ENCODE measurements around the gene TIMM50. TPM values are rescaled to one million over a fixed set of nuclear protein-coding genes. Genes with fewer than 3 reads are reported as not detected.
A peak's percentile ranks its signal among the peaks of the same experiment; 100 is the strongest.

The TIMM50 gene
- polyA plus RNA-seq, 1 donor: 62.7 TPM

DNA sequence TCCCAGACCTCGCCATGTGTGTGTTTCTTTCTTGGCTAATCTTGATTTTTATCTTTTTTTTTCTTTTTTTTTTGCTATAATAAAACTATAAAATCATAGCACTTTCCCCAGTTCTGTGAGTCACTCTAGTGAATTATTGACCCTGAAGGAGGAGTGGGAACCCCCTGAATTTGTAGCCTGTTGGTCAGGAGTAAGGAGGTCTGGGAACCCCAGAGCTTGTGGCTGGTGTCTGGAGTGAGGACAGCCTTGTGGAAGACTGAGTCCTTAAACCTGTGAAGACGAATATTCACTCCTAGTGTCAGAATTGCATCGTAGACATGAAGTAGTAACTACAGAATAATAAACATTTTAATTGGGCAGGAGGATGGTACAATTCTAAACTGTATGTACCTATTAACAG, 44.6 kb downstream of the TIMM50 start:
- no peak for DNase-seq
- no CpG with 5 or more reads among the region's 3 CpGs for WGBS (ENCODE audit: insufficient coverage, low lambda C conversion rate)
- no peaks in the 10 kb centered on the region for H3K27me3 ChIP-seq (ENCODE audit: control insufficient read depth, insufficient read depth, low read length)
- no peaks in the 10 kb centered on the region for H3K9me3 ChIP-seq (ENCODE audit: control insufficient read depth, low read depth, low read length)
- no peak overlapping the region for H3K4me3 ChIP-seq (ENCODE audit: low read length)
- peaks cover 3% of the 10 kb centered on the region for H3K4me1 ChIP-seq (ENCODE audit: control insufficient read depth, insufficient read depth, low read length)
- no peaks in the 10 kb centered on the region for H3K36me3 ChIP-seq (ENCODE audit: control insufficient read depth, insufficient read depth, low read length)
- H3K27ac ChIP-seq (ENCODE audit: low read length): no peak overlapping the region

DNA sequence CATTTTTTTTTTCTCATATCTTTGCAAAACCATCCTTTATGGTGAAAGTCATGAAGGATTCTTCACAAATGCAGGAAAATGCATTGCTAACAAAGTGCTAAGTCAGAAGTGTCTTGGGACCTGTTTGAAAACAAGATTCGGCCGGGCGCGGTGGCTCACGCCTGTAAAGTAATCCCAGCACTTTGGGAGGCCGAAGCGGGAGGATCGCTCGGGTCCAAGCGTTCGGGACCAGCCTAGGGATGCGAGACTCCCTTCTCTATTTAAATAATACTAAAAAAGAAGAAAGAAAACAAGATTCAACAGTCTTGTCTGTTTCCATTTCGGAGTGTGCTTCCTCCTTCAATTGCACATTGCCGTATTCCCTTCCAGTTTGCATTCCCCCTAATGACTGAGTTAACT, 51.2 kb downstream of the TIMM50 start:
- no peaks in the 10 kb centered on the region for H3K27me3 ChIP-seq (ENCODE audit: control insufficient read depth, insufficient read depth, low read length)
- H3K27ac ChIP-seq (ENCODE audit: low read length): peak overlapping the region; percentile 62
- peak overlapping the region; percentile 65 for H3K4me3 ChIP-seq (ENCODE audit: low read length)
- H3K9me3 ChIP-seq (ENCODE audit: control insufficient read depth, low read depth, low read length): no peaks in the 10 kb centered on the region
- DNase-seq: no peak
- peaks cover 6% of the 10 kb centered on the region for H3K4me1 ChIP-seq (ENCODE audit: control insufficient read depth, insufficient read depth, low read length)
- WGBS (ENCODE audit: insufficient coverage, low lambda C conversion rate): no CpG with 5 or more reads among the region's 14 CpGs
- no peaks in the 10 kb centered on the region for H3K36me3 ChIP-seq (ENCODE audit: control insufficient read depth, insufficient read depth, low read length)

DNA sequence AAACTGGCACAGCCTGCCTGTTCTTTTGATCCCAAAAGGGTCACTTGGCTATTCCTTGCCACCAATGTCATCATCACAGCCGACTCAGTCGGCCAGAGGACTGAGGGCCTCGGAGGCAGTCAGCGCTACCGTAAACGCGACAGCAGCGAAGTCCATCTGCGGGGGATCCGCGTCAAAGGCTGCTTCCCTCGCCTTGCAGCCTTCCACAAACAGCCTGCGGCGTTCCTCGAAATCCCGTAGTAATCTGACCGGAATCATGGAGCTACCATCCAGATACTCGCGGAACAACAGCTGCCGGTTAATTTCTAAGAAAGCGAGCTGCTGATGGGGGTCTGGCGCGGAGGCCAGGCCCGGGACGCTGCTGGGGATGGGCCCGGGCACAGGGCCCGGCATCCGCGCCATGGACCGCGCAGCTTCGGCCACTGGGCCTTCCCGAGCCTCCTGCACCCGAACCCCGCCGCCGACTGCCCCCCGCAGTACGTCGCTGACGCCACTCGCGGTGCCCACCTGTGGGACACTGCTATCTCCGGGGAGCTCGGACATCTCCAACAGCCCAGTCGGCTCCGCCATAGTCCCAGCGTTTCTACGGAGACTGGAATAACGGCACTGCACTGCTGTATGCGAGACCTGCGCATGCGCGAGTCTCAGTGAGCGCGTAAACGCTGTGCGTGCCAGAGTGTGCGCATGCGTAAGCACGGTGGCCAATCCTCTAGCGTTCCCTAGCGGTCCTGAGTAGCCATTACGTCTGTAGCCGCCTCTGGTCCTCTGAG, 51.8 kb downstream of the TIMM50 start, which contains the start of gene EID2B:
TSS of gene EID2B (minus strand) at position 620 of the 770 bp plus-strand sequence. CDS start at position 570, 50 bp downstream.
- no peaks in the 10 kb centered on the region for H3K9me3 ChIP-seq (ENCODE audit: control insufficient read depth, low read depth, low read length)
- no CpG with 5 or more reads among the region's 65 CpGs for WGBS (ENCODE audit: insufficient coverage, low lambda C conversion rate)
- H3K4me1 ChIP-seq (ENCODE audit: control insufficient read depth, insufficient read depth, low read length): peaks cover 6% of the 10 kb centered on the region
- H3K27ac ChIP-seq (ENCODE audit: low read length): peak within 1 kb of the TSS; percentile 62
- peak; percentile 92 to 97 for DNase-seq
- no peaks in the 10 kb centered on the region for H3K27me3 ChIP-seq (ENCODE audit: control insufficient read depth, insufficient read depth, low read length)
- H3K36me3 ChIP-seq (ENCODE audit: control insufficient read depth, insufficient read depth, low read length): no peaks in the 10 kb centered on the region
- peak within 1 kb of the TSS; percentile 65 for H3K4me3 ChIP-seq (ENCODE audit: low read length)

DNA sequence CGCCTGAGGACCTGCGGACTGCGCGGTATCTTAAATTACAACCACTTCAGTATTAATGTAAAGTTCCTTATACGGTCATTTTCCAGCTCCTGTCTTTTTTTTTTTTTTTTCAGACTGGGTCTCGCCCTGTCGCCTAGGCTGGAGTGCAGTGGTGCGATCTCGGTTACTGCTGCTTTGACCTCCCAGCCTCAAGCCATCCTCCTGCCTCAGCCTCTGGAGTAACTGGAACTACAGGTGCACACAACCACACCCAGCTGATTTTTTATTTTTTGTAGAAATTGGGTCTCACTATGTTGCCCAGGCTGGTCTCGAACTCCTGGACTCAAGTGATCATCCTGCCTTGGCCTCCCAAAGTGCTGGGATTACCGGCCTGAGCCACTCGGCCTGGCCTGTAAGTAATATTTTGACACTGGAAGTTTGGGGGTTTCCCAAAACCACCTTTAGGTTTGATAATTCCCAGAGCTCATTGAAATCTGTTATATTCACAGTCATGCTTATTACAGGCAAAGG, 52.4 kb downstream of the TIMM50 start:
- Histone ChIP-seq H3K27me3 (ENCODE audit: control insufficient read depth, insufficient read depth, low read length) (no peaks in the 10 kb centered on the region), H3K9me3 (ENCODE audit: control insufficient read depth, low read depth, low read length) (no peaks in the 10 kb centered on the region), H3K27ac (ENCODE audit: low read length) (no peak overlapping the region), H3K4me1 (ENCODE audit: control insufficient read depth, insufficient read depth, low read length) (peaks cover 6% of the 10 kb centered on the region), H3K36me3 (ENCODE audit: control insufficient read depth, insufficient read depth, low read length) (no peaks in the 10 kb centered on the region), H3K4me3 (ENCODE audit: low read length) (no peak overlapping the region)
- no peak for DNase-seq
- WGBS (ENCODE audit: insufficient coverage, low lambda C conversion rate): 60% methylated on average over 2 of the region's 12 CpGs

DNA sequence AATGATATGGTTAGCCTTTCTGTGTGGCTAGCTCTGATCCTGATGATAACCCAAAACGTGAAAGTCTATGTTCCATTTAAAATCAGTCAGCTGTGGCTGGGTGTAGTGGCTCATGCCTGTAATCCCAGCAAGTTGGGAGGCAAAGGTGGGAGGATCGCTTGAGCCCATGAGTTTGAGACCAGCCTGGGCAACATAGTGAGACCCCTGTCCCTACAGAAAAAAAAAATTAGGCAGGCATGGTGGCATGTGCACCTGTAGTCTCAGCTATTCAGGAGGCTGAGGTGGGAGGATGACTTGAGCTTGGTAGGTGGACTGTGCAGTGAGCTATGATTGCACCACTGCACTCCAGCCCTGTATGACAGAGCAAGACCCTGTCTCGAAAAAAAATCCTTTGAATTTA, 53.2 kb downstream of the TIMM50 start:
- Histone ChIP-seq H3K4me3 (ENCODE audit: low read length) (no peak overlapping the region), H3K9me3 (ENCODE audit: control insufficient read depth, low read depth, low read length) (no peaks in the 10 kb centered on the region), H3K27me3 (ENCODE audit: control insufficient read depth, insufficient read depth, low read length) (no peaks in the 10 kb centered on the region), H3K36me3 (ENCODE audit: control insufficient read depth, insufficient read depth, low read length) (no peaks in the 10 kb centered on the region), H3K4me1 (ENCODE audit: control insufficient read depth, insufficient read depth, low read length) (peaks cover 10% of the 10 kb centered on the region), H3K27ac (ENCODE audit: low read length) (no peak overlapping the region)
- no peak for DNase-seq
- WGBS (ENCODE audit: insufficient coverage, low lambda C conversion rate): no CpG with 5 or more reads among the region's 3 CpGs

DNA sequence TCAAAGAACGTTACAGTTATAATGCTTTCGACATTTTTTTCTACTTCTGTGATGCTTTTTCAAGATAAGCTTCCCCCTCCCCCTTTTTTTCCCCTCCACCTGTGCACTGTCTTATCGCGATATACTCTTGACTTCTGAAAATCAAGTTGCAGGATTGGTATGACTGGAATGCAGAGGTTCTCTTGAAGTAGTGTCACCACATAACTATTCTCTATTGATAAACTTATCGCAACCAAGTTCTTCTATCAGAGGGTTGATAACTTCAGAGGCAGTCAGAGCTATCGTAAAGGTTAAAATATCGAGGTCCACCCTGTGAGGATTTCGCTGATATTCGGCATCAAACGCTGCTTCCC, 58.5 kb downstream of the TIMM50 start:
- no CpG with 5 or more reads among the region's 10 CpGs for WGBS (ENCODE audit: insufficient coverage, low lambda C conversion rate)

DNA sequence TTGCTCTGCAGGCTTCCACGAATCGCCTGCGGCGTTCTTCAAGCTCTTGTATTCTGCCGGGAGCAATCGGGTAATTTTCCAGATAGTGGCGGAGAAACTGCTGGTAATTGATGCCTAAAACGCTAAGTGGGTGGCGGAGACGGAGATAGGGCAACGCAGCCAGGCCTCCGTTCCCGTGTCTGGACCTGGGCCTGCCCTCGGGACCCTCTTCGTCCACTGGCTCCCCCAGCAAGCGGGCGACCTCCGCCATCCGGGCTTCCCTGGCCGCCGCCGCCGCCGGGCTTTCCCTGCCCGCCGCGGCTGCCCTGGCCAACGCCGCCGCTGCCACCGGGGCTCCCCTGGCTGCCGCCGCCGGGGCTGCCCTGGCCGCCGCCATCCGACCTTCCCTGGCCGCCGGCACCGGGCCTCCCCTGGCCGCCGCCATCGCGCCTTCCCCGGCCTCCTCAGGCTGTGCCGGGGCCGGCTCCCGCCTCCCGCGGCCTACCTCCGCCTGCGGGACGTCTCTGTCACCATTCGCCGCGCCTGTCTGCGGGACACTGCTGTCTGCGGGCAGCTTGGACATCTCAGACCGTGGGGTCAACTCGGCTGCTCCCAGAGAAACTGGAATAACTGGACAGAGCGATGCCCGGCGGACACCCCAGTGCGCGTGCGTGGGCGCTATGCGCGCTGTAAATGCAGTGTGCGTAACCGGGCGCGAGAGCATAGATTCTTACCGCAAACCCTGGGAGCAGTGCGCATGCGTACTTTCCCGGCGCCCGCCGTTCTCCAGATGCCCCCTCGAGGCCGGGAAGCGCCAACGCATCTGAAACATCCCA, 59.1 kb downstream of the TIMM50 start, which contains the start of gene EID2:
TSS of gene EID2 (minus strand) at position 644 of the 815 bp plus-strand sequence. CDS start at position 562, 82 bp downstream.
- WGBS (ENCODE audit: insufficient coverage, low lambda C conversion rate): no CpG with 5 or more reads among the region's 84 CpGs
- peak within 1 kb of the TSS; percentile 90 for H3K4me3 ChIP-seq (ENCODE audit: low read length)
- peaks cover 8% of the 10 kb centered on the region for H3K4me1 ChIP-seq (ENCODE audit: control insufficient read depth, insufficient read depth, low read length)
- no peaks in the 10 kb centered on the region for H3K36me3 ChIP-seq (ENCODE audit: control insufficient read depth, insufficient read depth, low read length)
- no peaks in the 10 kb centered on the region for H3K9me3 ChIP-seq (ENCODE audit: control insufficient read depth, low read depth, low read length)
- peak; percentile 93 for DNase-seq
- peak within 1 kb of the TSS; percentile 91 for H3K27ac ChIP-seq (ENCODE audit: low read length)
- peaks cover 6% of the 10 kb centered on the region for H3K27me3 ChIP-seq (ENCODE audit: control insufficient read depth, insufficient read depth, low read length)

More for the DNA sequence above, 58.5 kb downstream of the TIMM50 start:
- Histone ChIP-seq H3K27ac (ENCODE audit: low read length) (peak overlapping the region; percentile 56), H3K36me3 (ENCODE audit: control insufficient read depth, insufficient read depth, low read length) (no peaks in the 10 kb centered on the region), H3K4me1 (ENCODE audit: control insufficient read depth, insufficient read depth, low read length) (peaks cover 8% of the 10 kb centered on the region), H3K27me3 (ENCODE audit: control insufficient read depth, insufficient read depth, low read length) (peaks cover 6% of the 10 kb centered on the region), H3K9me3 (ENCODE audit: control insufficient read depth, low read depth, low read length) (no peaks in the 10 kb centered on the region), H3K4me3 (ENCODE audit: low read length) (peak overlapping the region; percentile 90)
- DNase-seq: no peak

DNA sequence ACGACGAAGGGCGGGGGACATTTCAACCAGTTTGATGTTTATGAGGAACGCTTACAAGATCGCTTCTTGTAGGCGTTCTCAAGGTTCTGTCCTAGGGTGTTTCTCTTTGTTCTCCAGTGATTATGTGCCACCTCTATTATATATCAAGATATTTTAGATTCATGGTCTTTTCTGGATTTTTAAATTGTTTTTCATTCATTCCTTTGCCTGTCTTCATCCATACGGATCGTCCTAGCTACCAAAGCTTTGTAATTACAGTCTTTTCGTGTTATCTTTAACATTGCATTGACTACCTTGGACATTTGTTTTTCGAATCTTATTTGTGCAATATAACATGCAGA, 59.7 kb downstream of the TIMM50 start:
- Histone ChIP-seq H3K36me3 (ENCODE audit: control insufficient read depth, insufficient read depth, low read length) (no peaks in the 10 kb centered on the region), H3K4me1 (ENCODE audit: control insufficient read depth, insufficient read depth, low read length) (peaks cover 8% of the 10 kb centered on the region), H3K27me3 (ENCODE audit: control insufficient read depth, insufficient read depth, low read length) (peaks cover 6% of the 10 kb centered on the region), H3K27ac (ENCODE audit: low read length) (no peak overlapping the region), H3K9me3 (ENCODE audit: control insufficient read depth, low read depth, low read length) (no peaks in the 10 kb centered on the region), H3K4me3 (ENCODE audit: low read length) (peak overlapping the region; percentile 90)
- DNase-seq: no peak
- WGBS (ENCODE audit: insufficient coverage, low lambda C conversion rate): 34% methylated on average over 4 of the region's 10 CpGs

Data from large intestine (tissue), 3 donors.